ENCODE data around the gene TYROBP.
A peak's percentile ranks its signal among the peaks of the same experiment; 100 is the strongest.
"Not testable (repeated sequence)": the region's sequence is repeated elsewhere in the genome, so short reads cannot be mapped to it uniquely, and the experiment has no call there.

Gene TYROBP

GRCh38 chr19:35871611-35872010 is 36.5 kb downstream of the TYROBP start:
- H3K4ac ChIP-seq (ENCODE audit: low read length) = no peak overlapping the region
- no peak overlapping the region for H3K23ac ChIP-seq (ENCODE audit: low read depth, low read length, poor library complexity)
- no peak overlapping the region for H4K91ac ChIP-seq (ENCODE audit: low read depth, low read length, poor library complexity)
- no peaks in the 10 kb centered on the region for H3K27me3 ChIP-seq (ENCODE audit: control insufficient read depth in 3 of 3, insufficient read depth in 3 of 3, low read depth in 1 of 3, low read length in 3 of 3)
- no peak overlapping the region for H4K8ac ChIP-seq (ENCODE audit: low read depth, low read length)
- no peaks in the 10 kb centered on the region for H3K9me3 ChIP-seq (replicated peaks in 1 of 2; ENCODE audit: control insufficient read depth in 2 of 2, insufficient read depth in 1 of 2, low read depth in 1 of 2, low read length in 2 of 2)
- DNase-seq (ENCODE audit: low spot score) = no peak
- H3K18ac ChIP-seq (ENCODE audit: low read length) = no peak overlapping the region
- no CpG with 5 or more reads among the region's 12 CpGs for WGBS, 2 donors (ENCODE audit: extremely low coverage in 2 of 2, insufficient read length in 2 of 2, insufficient replicate concordance in 1 of 2)
- no peak overlapping the region for H3K4me3 ChIP-seq (ENCODE audit: low read length in 2 of 2)
- H3K4me1 ChIP-seq (ENCODE audit: control insufficient read depth in 2 of 2, insufficient read depth in 1 of 2, low read depth in 1 of 2, low read length in 2 of 2) = peaks cover 7 to 10% of the 10 kb centered on the region in 2 donors
- peaks cover 31 to 50% of the 10 kb centered on the region in 2 donors for H3K36me3 ChIP-seq (replicated peaks in 1 of 2; ENCODE audit: control insufficient read depth in 2 of 2, insufficient read depth in 2 of 2, low read length in 2 of 2)
- H3K9ac ChIP-seq (ENCODE audit: low read depth, low read length, poor library complexity) = no peak overlapping the region
- H2BK15ac ChIP-seq (ENCODE audit: low read length) = peak overlapping the region; percentile 5
- no peak overlapping the region for H2BK12ac ChIP-seq (ENCODE audit: low read length)
- H3K14ac ChIP-seq (ENCODE audit: low read length) = no peak overlapping the region
- no peak overlapping the region for H2BK120ac ChIP-seq (ENCODE audit: low read depth, low read length)
- peaks cover 5% of the 10 kb centered on the region for H3K79me1 ChIP-seq (ENCODE audit: low read depth, low read length)
- no peak overlapping the region for H2AFZ ChIP-seq (ENCODE audit: low read length)
- H3K27ac ChIP-seq (replicated peaks; ENCODE audit: low read length) = no peak overlapping the region
- peak overlapping the region; percentile 64 for H2AK5ac ChIP-seq (ENCODE audit: low read depth, low read length)
- H2BK5ac ChIP-seq (ENCODE audit: low read length) = no peak overlapping the region
- no peak overlapping the region for H3K4me2 ChIP-seq (ENCODE audit: insufficient read depth, low read length, poor library complexity, severe bottlenecking)

GRCh38 chr19:35870798-35871197 is 37.3 kb downstream of the TYROBP start:
- H2BK12ac ChIP-seq (ENCODE audit: low read length) = peak overlapping the region; percentile 43
- no peak overlapping the region for H3K4me3 ChIP-seq (ENCODE audit: low read length in 2 of 2)
- peak overlapping the region; percentile 53 for H3K27ac ChIP-seq (replicated peaks; ENCODE audit: low read length)

GRCh38 chr19:35870124-35870736 is 37.9 kb downstream of the TYROBP start:
- Histone ChIP-seq H3K23ac (ENCODE audit: low read depth, low read length, poor library complexity) (peak overlapping the region; percentile 8), H2BK5ac (ENCODE audit: low read length) (peak overlapping the region; percentile 84), H3K4me2 (ENCODE audit: insufficient read depth, low read length, poor library complexity, severe bottlenecking) (peak overlapping the region; percentile 97), H2AFZ (ENCODE audit: low read length) (peak overlapping the region; percentile 86), H3K36me3 (replicated peaks in 1 of 2; ENCODE audit: control insufficient read depth in 2 of 2, insufficient read depth in 2 of 2, low read length in 2 of 2) (peaks cover 26 to 41% of the 10 kb centered on the region in 2 donors), H3K4me3 (ENCODE audit: low read length in 2 of 2) (peak overlapping the region; percentile 59 to 82), H3K27ac (replicated peaks; ENCODE audit: low read length) (peak overlapping the region; percentile 98)
- H3K4ac ChIP-seq (ENCODE audit: low read length); H2BK120ac ChIP-seq (ENCODE audit: low read depth, low read length); H2BK12ac ChIP-seq (ENCODE audit: low read length); H3K27me3 ChIP-seq (ENCODE audit: control insufficient read depth in 3 of 3, insufficient read depth in 3 of 3, low read depth in 1 of 3, low read length in 3 of 3); H3K9ac ChIP-seq (ENCODE audit: low read depth, low read length, poor library complexity); DNase-seq (ENCODE audit: low spot score); H2BK15ac ChIP-seq (ENCODE audit: low read length); H3K4me1 ChIP-seq (ENCODE audit: control insufficient read depth in 2 of 2, insufficient read depth in 1 of 2, low read depth in 1 of 2, low read length in 2 of 2); H3K14ac ChIP-seq (ENCODE audit: low read length); H2AK5ac ChIP-seq (ENCODE audit: low read depth, low read length); H4K8ac ChIP-seq (ENCODE audit: low read depth, low read length); H3K9me3 ChIP-seq (replicated peaks in 1 of 2; ENCODE audit: control insufficient read depth in 2 of 2, insufficient read depth in 1 of 2, low read depth in 1 of 2, low read length in 2 of 2); H4K91ac ChIP-seq (ENCODE audit: low read depth, low read length, poor library complexity); H3K79me1 ChIP-seq (ENCODE audit: low read depth, low read length); H3K18ac ChIP-seq (ENCODE audit: low read length): not testable (repeated sequence)
- no CpG with 5 or more reads among the region's 26 CpGs for WGBS, 2 donors (ENCODE audit: extremely low coverage in 2 of 2, insufficient read length in 2 of 2, insufficient replicate concordance in 1 of 2)

More at GRCh38 chr19:35870798-35871197, 37.3 kb downstream of the TYROBP start:
- Histone ChIP-seq H3K36me3 (replicated peaks in 1 of 2; ENCODE audit: control insufficient read depth in 2 of 2, insufficient read depth in 2 of 2, low read length in 2 of 2) (peaks cover 23 to 42% of the 10 kb centered on the region in 2 donors), H3K79me1 (ENCODE audit: low read depth, low read length) (peaks cover 5% of the 10 kb centered on the region), H3K9ac (ENCODE audit: low read depth, low read length, poor library complexity) (no peak overlapping the region), H3K14ac (ENCODE audit: low read length) (no peak overlapping the region), H3K4me1 (ENCODE audit: control insufficient read depth in 2 of 2, insufficient read depth in 1 of 2, low read depth in 1 of 2, low read length in 2 of 2) (peaks cover 7 to 10% of the 10 kb centered on the region in 2 donors), H2BK15ac (ENCODE audit: low read length) (peak overlapping the region; percentile 34), H4K8ac (ENCODE audit: low read depth, low read length) (no peak overlapping the region), H3K18ac (ENCODE audit: low read length) (peak overlapping the region; percentile 87), H3K27me3 (ENCODE audit: control insufficient read depth in 3 of 3, insufficient read depth in 3 of 3, low read depth in 1 of 3, low read length in 3 of 3) (no peaks in the 10 kb centered on the region), H3K23ac (ENCODE audit: low read depth, low read length, poor library complexity) (no peak overlapping the region), H3K4me2 (ENCODE audit: insufficient read depth, low read length, poor library complexity, severe bottlenecking) (no peak overlapping the region), H3K9me3 (replicated peaks in 1 of 2; ENCODE audit: control insufficient read depth in 2 of 2, insufficient read depth in 1 of 2, low read depth in 1 of 2, low read length in 2 of 2) (no peaks in the 10 kb centered on the region), H2AK5ac (ENCODE audit: low read depth, low read length) (peak overlapping the region; percentile 64), H4K91ac (ENCODE audit: low read depth, low read length, poor library complexity) (no peak overlapping the region), H2BK5ac (ENCODE audit: low read length) (peak overlapping the region; percentile 84), H2AFZ (ENCODE audit: low read length) (no peak overlapping the region), H2BK120ac (ENCODE audit: low read depth, low read length) (no peak overlapping the region), H3K4ac (ENCODE audit: low read length) (no peak overlapping the region)
- WGBS, 2 donors (ENCODE audit: extremely low coverage in 2 of 2, insufficient read length in 2 of 2, insufficient replicate concordance in 1 of 2) = no CpG with 5 or more reads among the region's 12 CpGs
- DNase-seq (ENCODE audit: low spot score) = no peak

- Histone ChIP-seq H3K4me2 (ENCODE audit: insufficient read depth, low read length, poor library complexity, severe bottlenecking) (peak overlapping the region; percentile 97), H3K18ac (ENCODE audit: low read length) (peak overlapping the region; percentile 98), H3K23ac (ENCODE audit: low read depth, low read length, poor library complexity) (peak overlapping the region; percentile 8), H3K9me3 (replicated peaks in 1 of 2; ENCODE audit: control insufficient read depth in 2 of 2, insufficient read depth in 1 of 2, low read depth in 1 of 2, low read length in 2 of 2) (no peaks in the 10 kb centered on the region), H4K8ac (ENCODE audit: low read depth, low read length) (no peak overlapping the region), H4K91ac (ENCODE audit: low read depth, low read length, poor library complexity) (no peak overlapping the region), H2BK12ac (ENCODE audit: low read length) (no peak overlapping the region), H2BK15ac (ENCODE audit: low read length) (no peak overlapping the region), H3K14ac (ENCODE audit: low read length) (no peak overlapping the region), H2AFZ (ENCODE audit: low read length) (peak overlapping the region; percentile 90), H2AK5ac (ENCODE audit: low read depth, low read length) (no peak overlapping the region), H3K36me3 (replicated peaks in 1 of 2; ENCODE audit: control insufficient read depth in 2 of 2, insufficient read depth in 2 of 2, low read length in 2 of 2) (peaks cover 23 to 34% of the 10 kb centered on the region in 2 donors), H2BK120ac (ENCODE audit: low read depth, low read length) (peak overlapping the region; percentile 93), H3K4me3 (ENCODE audit: low read length in 2 of 2) (peak overlapping the region; percentile 59 to 82), H3K27ac (replicated peaks; ENCODE audit: low read length) (peak overlapping the region; percentile 98), H2BK5ac (ENCODE audit: low read length) (peak overlapping the region; percentile 98), H3K79me1 (ENCODE audit: low read depth, low read length) (peaks cover 5% of the 10 kb centered on the region), H3K4me1 (ENCODE audit: control insufficient read depth in 2 of 2, insufficient read depth in 1 of 2, low read depth in 1 of 2, low read length in 2 of 2) (peaks cover 7 to 10% of the 10 kb centered on the region in 2 donors), H3K27me3 (ENCODE audit: control insufficient read depth in 3 of 3, insufficient read depth in 3 of 3, low read depth in 1 of 3, low read length in 3 of 3) (no peaks in the 10 kb centered on the region), H3K9ac (ENCODE audit: low read depth, low read length, poor library complexity) (no peak overlapping the region), H3K4ac (ENCODE audit: low read length) (no peak overlapping the region)
- DNase-seq (ENCODE audit: low spot score) = peak; percentile 97
- WGBS, 2 donors (ENCODE audit: extremely low coverage in 2 of 2, insufficient read length in 2 of 2, insufficient replicate concordance in 1 of 2) = no CpG with 5 or more reads among the region's 51 CpGs
Measured at GRCh38 chr19:35869327-35870123, 38.6 kb downstream of the TYROBP start.
